SJSA1 (cell line): ENCODE results near the gene AK9. TPM values are rescaled to one million over a fixed set of nuclear protein-coding genes. Genes with fewer than 3 reads are reported as not detected.

Experiments used
- DNase-seq, 2 experiments: peaks; one replicate each; pipeline ENCODE4 v3.0.0-alpha.2; 2015 to 2020; ENCODE audit warnings: low spot score in 2 of 2, low read depth in 1 of 2
- H3K27ac ChIP-seq: fragments of 250-450 bp; sonication (Bioruptor Pico); 2 replicates; pipeline ENCODE4 v1.5.1; 2020; ENCODE audit warnings: mild to moderate bottlenecking, moderate library complexity
- H3K27me3 ChIP-seq: fragments of 250-450 bp; sonication (Bioruptor Pico); replicated peaks from 2 replicates; pipeline ENCODE4 v1.5.1; 2020; ENCODE audit warnings: mild to moderate bottlenecking, moderate library complexity
- H3K36me3 ChIP-seq: fragments of 250-450 bp; sonication (Bioruptor Pico); 2 replicates; pipeline ENCODE4 v1.5.1; 2020; ENCODE audit warnings: mild to moderate bottlenecking
- H3K4me1 ChIP-seq: fragments of 250-450 bp; sonication (Bioruptor Pico); replicated peaks from 2 replicates; pipeline ENCODE4 v1.6.1; 2021; ENCODE audit warnings: mild to moderate bottlenecking
- H3K4me3 ChIP-seq: fragments of 250-450 bp; sonication (Bioruptor Pico); 2 replicates; pipeline ENCODE4 v1.5.1; 2020; ENCODE audit warnings: mild to moderate bottlenecking
- H3K9me3 ChIP-seq: fragments of 250-450 bp; sonication (Bioruptor Pico); replicated peaks from 2 replicates; pipeline ENCODE4 v1.5.1; 2020; ENCODE audit warnings: mild to moderate bottlenecking
- total RNA-seq: library from RNA; depleted of rRNA; stranded (reverse); fragments of >200 nt; shearing (Covaris generic); gene quantifications from 2 replicates; pipeline ENCODE4 v1.2.3, GENCODE V29; 2014; rRNA removed

AK9 gene
- total RNA-seq, 1 experiment from 2014 or later = 2.1 TPM

DNA sequence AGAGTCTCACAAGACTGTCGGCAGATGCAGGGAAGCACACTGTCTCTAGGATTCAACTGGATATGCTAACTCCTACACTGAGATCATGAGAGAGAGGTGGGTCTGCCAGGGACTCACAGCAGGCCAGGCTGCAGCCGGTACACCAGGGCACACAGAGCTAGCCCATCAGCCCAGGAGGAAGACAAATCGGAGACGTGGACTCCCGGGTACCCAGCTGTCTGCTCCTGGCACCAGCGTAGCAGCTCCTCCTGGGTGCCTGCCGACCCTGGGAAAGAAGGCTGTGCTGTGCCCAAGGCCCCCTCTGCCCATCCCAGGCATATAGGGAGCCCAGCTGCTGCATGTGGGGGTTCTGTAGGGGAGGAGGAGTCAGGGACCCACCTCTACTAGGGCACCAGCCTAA is 242.4 kb downstream of the AK9 start:
- no peak overlapping the region for H3K27ac ChIP-seq
- H3K27me3 ChIP-seq = no peaks in the 10 kb centered on the region
- H3K9me3 ChIP-seq = no peaks in the 10 kb centered on the region
- peaks cover 91% of the 10 kb centered on the region for H3K36me3 ChIP-seq
- no peak overlapping the region for H3K4me3 ChIP-seq
- H3K4me1 ChIP-seq = no peaks in the 10 kb centered on the region
- no peak for DNase-seq

DNA sequence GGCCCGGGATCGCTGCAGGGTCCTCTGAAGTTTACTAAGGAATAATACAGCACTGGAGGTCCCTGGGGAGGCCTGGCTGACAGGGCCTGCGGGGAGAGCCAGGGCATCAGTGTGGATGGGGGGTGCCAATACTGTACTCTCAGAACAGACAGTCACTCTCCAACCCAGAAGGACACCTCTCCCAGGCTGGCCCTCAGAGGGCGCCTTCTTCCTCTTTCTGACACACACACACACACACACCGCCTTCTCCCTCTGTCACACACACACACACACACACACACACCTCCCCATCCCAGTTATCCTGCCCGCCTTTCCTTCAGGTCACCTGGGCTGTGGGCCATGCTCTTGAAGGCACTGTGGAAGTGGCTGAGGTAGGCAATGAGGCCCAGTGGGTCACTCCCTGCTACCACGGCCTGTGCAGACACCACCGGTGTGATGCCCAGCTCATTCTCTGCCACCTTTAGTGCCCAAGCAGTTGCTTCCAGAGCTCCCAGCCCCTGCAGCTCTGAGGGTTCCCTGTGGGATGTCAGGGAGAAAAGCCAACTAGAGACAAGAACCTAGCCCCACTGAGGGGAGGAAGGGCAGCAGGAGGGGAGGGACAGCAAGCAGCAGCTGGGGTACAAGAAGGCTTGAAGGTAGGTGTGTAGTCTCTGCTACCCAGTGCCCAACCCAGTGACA is 243.0 kb downstream of the AK9 start:
- H3K27ac ChIP-seq = no peak overlapping the region
- no peak overlapping the region for H3K4me3 ChIP-seq
- DNase-seq = no peak
- no peaks in the 10 kb centered on the region for H3K4me1 ChIP-seq
- H3K27me3 ChIP-seq = no peaks in the 10 kb centered on the region
- H3K9me3 ChIP-seq = no peaks in the 10 kb centered on the region
- peaks cover 91% of the 10 kb centered on the region for H3K36me3 ChIP-seq

DNA sequence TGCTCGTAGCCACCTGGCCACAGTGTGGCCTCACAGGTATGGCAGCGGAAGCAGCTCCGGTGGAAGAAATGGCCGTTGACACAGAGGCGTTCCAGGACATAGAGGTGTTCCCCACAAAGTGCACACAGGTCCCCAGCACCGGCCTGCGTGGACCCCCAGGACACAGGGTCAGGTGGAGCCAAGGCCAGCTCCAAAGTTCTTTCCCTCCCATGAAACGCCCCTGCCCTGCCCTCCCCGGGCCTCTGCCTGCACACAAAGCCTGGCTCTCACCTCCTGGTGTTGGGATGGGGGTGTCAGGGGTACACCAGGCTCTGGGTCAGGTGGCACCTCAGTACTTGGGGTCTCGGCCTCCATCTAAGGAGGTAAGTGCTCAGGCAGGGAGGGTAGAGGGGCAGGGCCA is 243.9 kb downstream of the AK9 start:
- H3K27me3 ChIP-seq = no peaks in the 10 kb centered on the region
- no peak overlapping the region for H3K4me3 ChIP-seq
- DNase-seq = no peak
- H3K27ac ChIP-seq = no peak overlapping the region
- H3K4me1 ChIP-seq = no peaks in the 10 kb centered on the region
- peaks cover 91% of the 10 kb centered on the region for H3K36me3 ChIP-seq
- no peaks in the 10 kb centered on the region for H3K9me3 ChIP-seq

DNA sequence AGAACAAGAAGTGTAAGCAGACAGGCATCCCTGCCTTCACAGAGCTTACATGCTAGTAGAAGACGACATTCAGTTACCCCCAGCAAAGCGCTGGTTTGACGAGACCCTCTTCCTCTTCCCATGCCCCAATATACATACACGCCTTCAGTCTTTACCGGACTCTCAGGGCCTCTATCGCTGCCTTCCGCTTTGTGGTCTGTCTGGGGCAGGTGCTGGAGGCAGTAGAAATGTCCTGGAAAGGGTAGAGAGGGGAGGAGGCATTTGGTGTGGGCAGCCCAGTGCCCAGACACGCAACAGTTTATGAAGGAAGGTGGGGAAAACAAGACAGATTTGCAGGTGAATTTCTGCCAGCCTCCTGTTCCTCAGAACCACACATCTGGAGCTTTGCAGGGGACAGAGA is 244.5 kb downstream of the AK9 start:
- H3K4me1 ChIP-seq = peaks cover 5% of the 10 kb centered on the region
- no peak overlapping the region for H3K4me3 ChIP-seq
- no peaks in the 10 kb centered on the region for H3K9me3 ChIP-seq
- DNase-seq = no peak
- H3K36me3 ChIP-seq = peaks cover 86% of the 10 kb centered on the region
- H3K27me3 ChIP-seq = no peaks in the 10 kb centered on the region
- no peak overlapping the region for H3K27ac ChIP-seq

DNA sequence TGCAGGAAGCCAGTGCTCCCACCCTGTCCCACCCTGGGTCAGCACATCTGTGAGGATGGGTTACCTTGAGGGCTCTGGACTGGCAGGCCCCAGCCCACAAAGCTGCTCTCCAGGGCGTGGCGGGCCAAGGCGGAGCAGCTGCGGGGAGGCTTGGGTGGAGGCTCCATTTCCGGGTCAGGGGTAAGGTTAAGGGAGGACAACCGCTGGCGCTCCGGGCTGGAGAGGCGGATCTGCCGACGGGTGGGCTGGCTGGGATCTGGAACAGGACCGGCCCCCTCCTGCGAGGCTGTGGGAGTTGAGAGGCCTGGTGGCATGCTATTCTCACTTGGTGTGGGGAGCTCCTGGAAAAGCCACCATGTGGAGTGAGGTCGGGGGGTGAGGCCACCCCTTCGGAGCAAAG is 244.9 kb downstream of the AK9 start:
- no peaks in the 10 kb centered on the region for H3K27me3 ChIP-seq
- H3K27ac ChIP-seq = no peak overlapping the region
- peaks cover 82% of the 10 kb centered on the region for H3K36me3 ChIP-seq
- H3K4me3 ChIP-seq = no peak overlapping the region
- DNase-seq = no peak
- H3K4me1 ChIP-seq = peaks cover 10% of the 10 kb centered on the region
- no peaks in the 10 kb centered on the region for H3K9me3 ChIP-seq

DNA sequence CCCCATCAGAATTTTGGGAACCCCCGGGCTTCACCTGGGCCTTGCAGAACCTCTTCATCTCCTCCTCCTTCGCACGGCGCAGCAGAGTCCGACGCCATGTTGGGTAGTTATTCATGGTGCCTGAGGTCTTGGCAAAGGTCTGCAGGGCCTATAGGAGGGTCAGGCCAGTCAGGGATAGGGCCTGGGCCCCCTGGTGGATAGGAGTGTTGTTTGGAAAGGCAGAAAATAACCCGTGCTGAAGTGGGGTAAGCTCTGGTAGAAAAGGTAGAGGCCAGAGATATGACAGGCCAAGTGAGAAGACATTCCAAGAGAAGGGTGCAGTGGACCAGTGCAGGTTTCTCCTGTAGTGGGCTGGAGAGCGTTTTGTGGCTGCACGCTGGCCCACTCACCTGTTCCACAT is 245.6 kb downstream of the AK9 start:
- no peak overlapping the region for H3K4me3 ChIP-seq
- no peaks in the 10 kb centered on the region for H3K27me3 ChIP-seq
- peaks cover 81% of the 10 kb centered on the region for H3K36me3 ChIP-seq
- no peak overlapping the region for H3K27ac ChIP-seq
- H3K9me3 ChIP-seq = no peaks in the 10 kb centered on the region
- peaks cover 10% of the 10 kb centered on the region for H3K4me1 ChIP-seq
- no peak for DNase-seq

DNA sequence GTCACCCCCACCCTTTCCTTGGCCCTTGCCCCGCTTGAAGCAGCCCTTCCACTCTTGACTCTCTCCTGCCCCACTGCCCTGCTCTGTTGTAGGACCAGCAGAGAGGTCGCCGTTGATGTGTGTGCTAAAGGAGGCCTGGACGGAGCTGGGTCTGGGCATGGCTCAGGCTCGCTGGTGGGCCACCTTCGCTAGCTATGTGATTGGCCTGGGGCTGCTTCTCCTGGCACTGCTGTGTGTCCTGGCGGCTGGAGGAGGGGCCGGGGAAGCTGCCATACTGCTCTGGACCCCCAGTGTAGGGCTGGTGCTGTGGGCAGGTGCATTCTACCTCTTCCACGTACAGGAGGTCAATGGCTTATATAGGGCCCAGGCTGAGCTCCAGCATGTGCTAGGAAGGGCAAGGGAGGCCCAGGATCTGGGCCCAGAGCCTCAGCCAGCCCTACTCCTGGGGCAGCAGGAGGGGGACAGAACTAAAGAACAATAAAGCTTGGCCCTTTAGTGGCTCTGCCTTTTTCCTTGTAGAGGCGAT is 247.5 kb downstream of the AK9 start:
- Histone ChIP-seq H3K27me3 (no peaks in the 10 kb centered on the region), H3K36me3 (peaks cover 64% of the 10 kb centered on the region), H3K4me3 (no peak overlapping the region), H3K27ac (no peak overlapping the region), H3K9me3 (no peaks in the 10 kb centered on the region), H3K4me1 (peaks cover 15% of the 10 kb centered on the region)
- DNase-seq = no peak

Other genes starting within 250 kb of the AK9 start
- 45.7 and 51.9 TPM in 2 replicates for gene MICAL1, start 235.4 kb downstream of the AK9 start, total RNA-seq
- 11.2 and 16.7 TPM in 2 replicates for gene ZBTB24, start 208.0 kb downstream of the AK9 start, total RNA-seq
- gene FIG4, start 94 bp upstream of the AK9 start, total RNA-seq = 6.9 and 9.6 TPM in 2 replicates